ENCODE data around the gene COL16A1. TPM values are rescaled to one million over a fixed set of nuclear protein-coding genes. Genes with fewer than 3 reads are reported as not detected.

COL16A1 gene
- total RNA-seq, 1 experiment from 2014 or later: 6.2 TPM

DNA sequence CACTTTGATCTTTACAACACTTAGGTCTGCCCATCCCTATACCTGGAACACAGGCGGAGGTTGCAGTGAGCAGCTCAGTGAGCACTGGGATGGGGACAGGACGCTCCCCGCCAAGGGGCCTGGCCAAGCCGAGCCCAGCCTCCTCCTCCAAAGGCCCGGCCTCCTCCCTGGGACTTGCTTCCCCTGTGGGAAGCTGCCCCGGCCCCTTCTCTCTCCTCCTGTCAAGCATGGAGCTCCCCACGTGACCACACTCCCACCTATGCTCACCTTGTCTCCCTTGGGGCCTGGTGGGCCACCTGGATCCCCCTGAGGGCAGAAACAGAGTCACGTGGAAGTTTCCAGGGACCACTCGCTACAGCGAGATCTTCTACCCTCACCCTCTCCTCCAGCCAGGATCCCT lies 12.9 kb downstream of the COL16A1 start:
- no peaks in the 10 kb centered on the region for H3K27me3 Mint-ChIP-seq (ENCODE audit: low read depth)
- Histone ChIP-seq H2BK5ac (ENCODE audit: insufficient read length, low read length) (no peak overlapping the region), H3T11ph (ENCODE audit: low read length) (no peak overlapping the region), H2BK15ac (ENCODE audit: low read depth, low read length) (no peak overlapping the region), H2BK12ac (ENCODE audit: insufficient read length, low read depth, low read length) (no peak overlapping the region), H4K5ac (ENCODE audit: insufficient read length, low read depth, low read length) (no peak overlapping the region), H3K79me2 (ENCODE audit: insufficient read depth, low read length) (no peaks in the 10 kb centered on the region), H3K9ac (ENCODE audit: extremely low read depth, insufficient read length, low read length) (no peak overlapping the region), H3K27ac (ENCODE audit: insufficient read length, low read depth, low read length) (no peak overlapping the region), H3K9me3 (ENCODE audit: control insufficient read depth, low read depth, low read length) (no peaks in the 10 kb centered on the region), H3K18ac (ENCODE audit: insufficient read length, low read depth, low read length) (no peak overlapping the region), H3K4ac (ENCODE audit: low read depth, low read length) (no peak overlapping the region), H4K8ac (replicated peaks; ENCODE audit: insufficient read length, low read depth, low read length) (no peak overlapping the region), H3K4me2 (ENCODE audit: insufficient read depth, insufficient read length, low read length) (no peak overlapping the region), H4K20me1 (ENCODE audit: control insufficient read depth, insufficient read depth, insufficient read length) (no peaks in the 10 kb centered on the region), H2AK5ac (ENCODE audit: insufficient read length, low read length) (no peak overlapping the region), H3K14ac (ENCODE audit: insufficient read depth, low read length) (no peak overlapping the region), H3K23ac (ENCODE audit: insufficient read length, low read depth, low read length) (no peak overlapping the region), H2AFZ (ENCODE audit: low read length) (no peak overlapping the region), H2BK20ac (ENCODE audit: low read depth, low read length, poor library complexity, severe bottlenecking) (no peak overlapping the region), H3K27me3 (ENCODE audit: insufficient read depth, low read length) (no peaks in the 10 kb centered on the region), H3K79me1 (ENCODE audit: insufficient read depth, low read depth, low read length, poor library complexity, severe bottlenecking) (no peaks in the 10 kb centered on the region), H4K91ac (ENCODE audit: insufficient read length, low read depth, low read length) (no peak overlapping the region), H3K23me2 (ENCODE audit: insufficient read length, low read depth, low read length, poor library complexity, severe bottlenecking) (no peaks in the 10 kb centered on the region), H3K56ac (ENCODE audit: insufficient read length, low read depth, low read length) (no peak overlapping the region), H3K4me1 (ENCODE audit: insufficient read depth, low read length) (no peaks in the 10 kb centered on the region), H2BK120ac (ENCODE audit: low read depth, low read length, poor library complexity, severe bottlenecking) (no peak overlapping the region)
- peaks cover 8 to 16% of the 10 kb centered on the region in 2 experiments for H3K4me1 Mint-ChIP-seq
- H3K9me3 Mint-ChIP-seq: no peaks in the 10 kb centered on the region
- H3K27ac Mint-ChIP-seq: 0 out of 7 replicates have a peak overlapping the region, but pooled peaks of 1 of the 3 experiments have one; percentile 74
- H3K36me3 Mint-ChIP-seq (ENCODE audit: insufficient read depth in 1 of 3, low read depth in 3 of 3): no peaks in the 10 kb centered on the region
- H3K4me3 Mint-ChIP-seq: no peak overlapping the region
- TF ChIP-seq, protein P1, sequence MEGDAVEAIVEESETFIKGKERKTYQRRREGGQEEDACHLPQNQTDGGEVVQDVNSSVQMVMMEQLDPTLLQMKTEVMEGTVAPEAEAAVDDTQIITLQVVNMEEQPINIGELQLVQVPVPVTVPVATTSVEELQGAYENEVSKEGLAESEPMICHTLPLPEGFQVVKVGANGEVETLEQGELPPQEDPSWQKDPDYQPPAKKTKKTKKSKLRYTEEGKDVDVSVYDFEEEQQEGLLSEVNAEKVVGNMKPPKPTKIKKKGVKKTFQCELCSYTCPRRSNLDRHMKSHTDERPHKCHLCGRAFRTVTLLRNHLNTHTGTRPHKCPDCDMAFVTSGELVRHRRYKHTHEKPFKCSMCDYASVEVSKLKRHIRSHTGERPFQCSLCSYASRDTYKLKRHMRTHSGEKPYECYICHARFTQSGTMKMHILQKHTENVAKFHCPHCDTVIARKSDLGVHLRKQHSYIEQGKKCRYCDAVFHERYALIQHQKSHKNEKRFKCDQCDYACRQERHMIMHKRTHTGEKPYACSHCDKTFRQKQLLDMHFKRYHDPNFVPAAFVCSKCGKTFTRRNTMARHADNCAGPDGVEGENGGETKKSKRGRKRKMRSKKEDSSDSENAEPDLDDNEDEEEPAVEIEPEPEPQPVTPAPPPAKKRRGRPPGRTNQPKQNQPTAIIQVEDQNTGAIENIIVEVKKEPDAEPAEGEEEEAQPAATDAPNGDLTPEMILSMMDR (conservative IDR thresholded peaks at IDR 0.05): no peak
- WGBS (ENCODE audit: extremely low coverage, insufficient read length, low lambda C conversion rate): no CpG with 5 or more reads among the region's 10 CpGs
- no peak for DNase-seq

Measured in H9 (cell line).